Kidney tubule cell (primary cell): ENCODE measurements around the gene RGSL1.
A peak's percentile ranks its signal among the peaks of the same experiment; 100 is the strongest.
"Not testable (repeated sequence)": the region's sequence is repeated elsewhere in the genome, so short reads cannot be mapped to it uniquely, and the experiment has no call there.

Experiments used
- DNase-seq: peaks from one replicate; pipeline ENCODE4 v3.0.0-alpha.2; 2018; ENCODE audit warnings: low spot score

The RGSL1 gene

DNA sequence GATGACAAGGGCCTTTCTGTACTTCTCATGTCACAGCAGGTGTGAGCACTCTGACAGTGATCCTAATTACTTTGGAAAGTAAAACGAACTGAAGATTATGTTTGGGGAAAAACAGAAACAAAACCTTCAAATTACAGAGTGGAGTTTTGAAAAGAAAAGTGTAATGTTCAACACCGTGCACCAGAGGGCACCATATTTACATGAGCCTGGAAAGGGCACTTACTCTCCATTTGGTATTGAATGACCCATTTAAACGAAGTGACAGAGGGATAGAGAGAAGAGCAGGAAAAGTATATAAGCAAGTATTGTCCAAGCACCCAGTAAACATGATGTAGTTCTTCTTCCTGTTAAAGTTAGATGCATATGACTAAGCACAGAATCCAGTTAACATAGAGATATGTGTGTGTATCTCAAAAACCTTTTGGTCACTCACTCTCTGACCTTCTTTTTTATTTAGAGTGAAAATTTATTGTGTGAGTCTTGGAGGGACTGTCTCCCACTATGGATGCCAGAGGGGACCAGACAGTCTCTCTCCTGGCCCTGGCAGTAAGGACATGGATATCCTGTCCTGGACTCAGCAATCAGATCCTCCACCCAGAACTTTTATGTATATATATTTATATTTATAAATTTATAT lies 3.8 kb upstream of the RGSL1 start:
- peak; percentile 65 for DNase-seq

DNA sequence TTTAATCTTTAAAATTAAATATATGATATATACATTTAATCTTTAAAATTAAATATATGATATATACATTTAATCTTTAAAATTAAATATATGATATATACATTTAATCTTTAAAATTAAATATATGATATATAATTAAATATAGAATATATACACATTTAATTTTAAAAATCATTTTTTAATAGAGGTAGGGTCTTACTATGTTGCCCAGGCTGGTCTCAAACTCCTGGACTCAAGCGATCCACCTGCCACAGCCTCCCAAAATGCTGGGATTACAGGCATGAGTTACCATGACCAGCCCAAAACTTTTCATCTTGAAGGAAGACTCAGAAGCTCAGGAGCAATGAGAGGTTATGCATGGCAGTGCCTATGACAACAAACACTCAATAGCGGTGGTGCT lies 2.8 kb upstream of the RGSL1 start:
- not testable (repeated sequence) for DNase-seq

DNA sequence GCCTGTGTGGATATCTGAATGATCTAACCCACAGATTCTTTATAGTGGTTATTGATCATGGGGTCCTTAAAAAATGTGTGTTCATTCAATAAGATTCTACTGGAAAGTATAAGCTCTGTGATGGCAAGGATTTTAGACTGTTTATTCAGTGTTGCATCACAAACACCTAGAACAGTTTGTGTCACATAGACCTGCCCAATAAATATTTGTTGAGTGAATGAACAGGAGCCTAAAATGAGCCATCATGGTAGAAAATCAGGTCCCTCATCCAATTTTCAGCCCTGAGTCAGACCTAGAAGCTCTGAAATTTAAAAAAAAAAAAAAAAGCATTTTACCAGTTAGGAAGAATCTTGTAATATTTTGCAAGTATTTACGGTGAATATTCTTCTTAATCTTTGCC lies 2.3 kb upstream of the RGSL1 start:
- no peak for DNase-seq

DNA sequence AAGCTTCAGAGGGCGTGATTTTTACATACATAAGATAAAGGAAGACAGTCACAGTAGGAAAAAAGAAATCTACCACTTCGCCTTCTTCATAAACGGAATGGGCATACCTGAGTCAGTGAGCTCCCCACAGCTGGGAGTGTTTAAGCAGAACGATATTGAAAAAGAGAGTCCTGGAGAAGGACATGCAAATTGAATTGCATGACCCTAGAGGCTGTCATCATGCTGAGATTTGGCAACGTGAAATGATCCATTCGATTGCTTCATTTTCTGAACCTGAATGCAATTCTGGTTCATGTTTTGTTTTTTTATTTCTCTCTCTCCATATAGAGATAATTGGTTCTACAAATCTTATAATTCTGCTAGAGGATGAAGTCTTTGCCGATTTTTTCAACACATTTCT lies 3.7 kb downstream of the RGSL1 start:
- no peak for DNase-seq

DNA sequence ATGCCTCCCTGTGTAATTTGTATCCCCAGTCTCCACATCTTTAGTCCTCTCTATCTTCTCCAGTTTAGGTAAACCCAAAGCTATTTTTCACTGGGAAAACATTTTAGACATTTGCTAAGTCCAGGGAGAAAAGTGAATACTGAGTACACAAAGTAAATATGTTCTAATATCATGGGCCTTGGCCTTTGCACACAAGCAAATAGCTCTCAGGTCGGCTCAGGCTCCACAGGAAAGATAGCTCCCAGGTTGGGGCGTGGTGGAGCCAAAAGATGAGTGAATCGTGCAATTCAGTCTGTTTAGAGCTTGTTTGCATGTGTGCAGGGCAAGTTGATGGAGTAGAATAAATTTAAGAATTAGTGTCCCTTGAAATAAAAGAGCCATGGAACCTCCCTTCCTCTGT lies 7.9 kb downstream of the RGSL1 start:
- DNase-seq, result no peak

DNA sequence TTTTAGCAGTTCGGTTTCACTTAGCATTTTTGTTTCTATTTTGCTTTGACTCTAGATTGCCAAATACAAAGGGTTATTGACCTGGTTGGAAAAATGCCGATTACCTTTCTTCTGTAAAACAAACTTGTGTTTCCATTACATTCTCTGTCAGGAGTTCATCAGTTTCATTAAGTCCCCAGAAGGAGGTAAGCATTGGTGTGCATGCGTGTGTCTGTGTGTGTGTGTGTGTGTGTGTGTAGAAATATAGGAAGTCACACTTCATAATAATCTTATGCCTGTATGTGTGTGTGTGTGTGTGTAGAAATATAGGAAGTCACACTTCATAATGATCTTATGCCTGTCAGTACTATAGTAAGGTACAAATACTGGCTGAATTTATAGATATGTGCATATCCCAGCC lies 10.0 kb downstream of the RGSL1 start:
- DNase-seq, result no peak

DNA sequence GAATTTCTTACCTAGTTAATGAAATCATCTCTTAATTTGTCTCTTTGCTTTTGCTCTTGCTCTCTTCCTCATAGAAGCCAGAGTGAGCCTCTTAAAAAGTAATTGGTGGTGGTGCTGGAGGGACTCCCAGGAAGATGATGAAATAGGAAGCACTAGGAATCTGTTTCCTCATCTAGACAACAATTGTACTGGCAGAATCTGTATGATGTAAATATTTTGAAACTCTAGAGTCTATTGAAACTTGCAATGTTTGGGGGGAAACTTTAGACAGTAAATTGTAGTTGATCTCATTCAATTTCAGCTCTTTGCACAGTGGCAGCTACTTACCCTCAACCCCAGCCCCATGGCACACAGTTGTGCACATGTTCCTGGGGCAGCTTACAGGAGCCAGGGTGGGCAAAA lies 10.6 kb downstream of the RGSL1 start:
- no peak for DNase-seq

DNA sequence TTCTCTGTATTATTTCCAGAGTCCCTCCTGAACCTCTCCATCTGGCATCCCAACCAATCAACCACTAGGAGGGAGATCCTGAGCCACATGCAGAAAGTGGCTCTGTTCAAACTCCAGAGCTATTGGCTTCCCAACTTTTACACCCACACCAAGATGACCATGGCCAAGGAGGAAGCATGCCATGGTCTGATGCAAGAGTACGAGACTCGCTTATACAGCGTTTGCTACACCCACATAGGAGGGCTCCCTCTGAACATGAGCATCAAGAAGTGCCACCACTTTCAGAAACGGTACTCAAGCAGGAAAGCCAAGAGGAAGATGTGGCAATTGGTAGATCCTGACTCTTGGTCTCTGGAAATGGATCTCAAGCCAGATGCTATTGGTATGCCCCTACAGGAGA lies 23.6 kb downstream of the RGSL1 start:
- DNase-seq, result no peak

DNA sequence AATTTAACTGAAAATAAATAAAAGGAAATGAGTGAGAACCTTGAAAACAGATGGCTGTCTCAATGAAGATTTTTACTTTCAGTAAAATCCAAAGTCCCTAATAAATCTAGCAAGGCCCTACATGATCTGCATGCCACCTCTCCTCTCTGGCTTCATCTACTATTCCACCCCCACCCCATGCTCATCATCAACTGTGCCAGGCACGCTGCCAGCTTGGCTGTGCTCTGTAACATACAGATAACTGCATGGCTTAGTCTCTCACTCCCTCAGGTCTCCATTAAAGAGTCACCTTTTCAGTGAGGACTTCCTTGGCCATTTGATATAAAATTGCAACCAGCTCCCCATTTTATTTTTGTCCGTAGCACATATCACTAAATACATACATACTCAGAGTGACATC lies 26.7 kb downstream of the RGSL1 start:
- no peak for DNase-seq

DNA sequence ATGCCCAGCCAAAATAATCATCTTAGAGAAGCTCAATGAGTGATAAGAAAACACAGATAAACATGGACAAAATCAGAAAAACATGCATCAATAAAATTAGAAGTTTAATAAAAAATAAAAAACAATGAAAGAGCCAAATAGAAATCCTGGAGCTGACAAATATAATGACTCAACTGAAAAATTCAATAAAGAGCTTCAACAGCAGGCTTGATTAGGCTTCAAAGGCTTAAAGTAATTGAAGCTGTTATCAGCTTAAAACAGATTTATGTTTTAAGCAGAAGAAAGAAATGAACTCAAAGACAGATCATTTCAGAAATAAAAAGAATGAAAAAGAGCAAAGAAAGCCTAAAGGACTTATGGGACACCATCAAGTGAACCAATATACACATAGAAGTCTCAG lies 28.3 kb downstream of the RGSL1 start:
- DNase-seq, result no peak

DNA sequence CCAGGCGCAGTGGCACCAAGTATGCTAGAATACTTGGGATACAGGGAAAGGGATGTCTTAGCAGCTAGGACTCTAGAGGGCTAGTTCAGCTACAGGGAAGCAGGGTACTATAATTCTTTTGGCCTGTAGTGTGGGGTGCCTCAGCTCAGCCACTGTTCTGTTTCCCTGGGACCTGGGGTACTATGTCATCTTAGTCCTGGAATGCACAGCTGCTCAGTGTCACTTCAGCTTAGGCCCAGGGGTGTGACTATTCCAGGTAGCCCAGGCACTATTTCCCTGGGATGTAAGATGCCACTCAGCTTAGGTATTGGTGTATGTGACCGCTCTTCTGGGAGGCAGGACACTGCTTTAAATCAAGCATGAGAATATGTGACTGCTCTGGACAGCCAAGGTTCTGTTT lies 34.1 kb downstream of the RGSL1 start:
- no peak for DNase-seq

DNA sequence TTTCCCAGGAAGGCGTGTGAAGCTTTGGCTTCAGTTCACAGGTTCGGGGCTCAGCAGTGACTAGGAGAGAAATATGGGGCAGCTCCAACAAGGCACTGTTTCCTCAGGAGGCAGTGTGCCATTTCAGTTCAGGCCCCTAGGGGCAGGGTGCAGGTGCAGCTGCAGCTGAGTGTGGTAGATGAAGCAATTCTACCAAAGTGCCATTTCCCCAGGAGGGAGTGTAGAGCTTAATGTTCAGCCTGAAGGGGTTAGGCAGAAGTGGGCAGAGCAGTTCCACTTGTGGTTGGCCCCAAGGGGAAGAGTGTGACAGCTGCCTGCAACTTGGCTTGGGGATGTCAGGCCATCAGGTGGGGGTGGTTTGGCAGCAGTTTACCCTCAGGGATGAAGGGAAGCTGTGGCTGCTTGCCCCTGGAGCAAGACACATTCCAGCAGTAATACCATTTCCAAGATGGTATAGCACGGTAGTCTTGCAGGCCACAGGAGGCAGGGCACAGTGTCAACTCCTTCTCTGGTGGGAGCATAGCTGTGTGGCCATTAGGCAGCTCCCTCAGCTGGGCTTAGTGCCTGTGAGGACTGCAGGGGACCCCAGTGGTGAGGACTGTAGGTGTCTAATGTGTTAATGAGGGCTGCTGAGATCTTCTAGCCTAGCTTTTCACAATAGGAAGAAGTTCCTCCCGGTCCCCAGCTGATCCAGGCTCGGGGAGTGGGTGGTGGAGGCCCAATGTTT lies 34.7 kb downstream of the RGSL1 start:
- DNase-seq, result no peak

DNA sequence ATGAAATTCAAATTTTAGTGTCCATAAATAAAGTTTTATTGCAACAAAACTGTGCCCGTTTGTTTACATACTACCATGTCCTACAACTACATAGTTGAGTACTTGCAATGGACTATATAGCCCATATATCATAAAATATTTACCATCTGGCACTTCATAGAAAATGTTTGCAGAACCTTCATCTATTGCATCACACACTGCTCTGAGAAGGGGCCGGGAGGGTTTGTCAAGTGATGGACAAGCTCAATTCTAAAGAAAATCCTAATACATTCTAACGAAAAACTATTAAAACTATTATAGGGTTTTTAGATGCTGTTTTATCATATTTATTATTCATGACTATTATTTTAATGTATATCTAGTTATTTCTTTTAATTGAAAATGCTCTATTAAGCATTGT lies 35.9 kb downstream of the RGSL1 start:
- DNase-seq, result no peak

DNA sequence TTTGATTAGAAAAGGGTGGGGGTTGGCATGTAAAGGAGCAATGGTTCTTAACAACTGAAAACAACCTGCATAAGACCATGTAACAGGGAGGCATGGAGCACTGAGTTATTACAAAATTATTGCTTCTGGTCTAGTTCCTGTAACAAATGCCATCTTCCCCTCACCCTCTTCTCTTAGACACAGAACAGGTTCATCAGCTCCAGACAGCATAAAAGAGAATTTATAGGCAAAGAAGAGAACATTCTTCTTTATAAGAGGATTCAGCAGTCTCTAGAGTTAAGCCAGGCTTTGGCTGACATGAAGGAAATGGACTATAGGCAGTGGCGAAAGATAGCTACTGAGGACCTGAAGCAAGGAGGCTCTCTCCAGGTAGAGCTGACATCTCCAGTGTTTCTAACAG lies 38.9 kb downstream of the RGSL1 start:
- no peak for DNase-seq

DNA sequence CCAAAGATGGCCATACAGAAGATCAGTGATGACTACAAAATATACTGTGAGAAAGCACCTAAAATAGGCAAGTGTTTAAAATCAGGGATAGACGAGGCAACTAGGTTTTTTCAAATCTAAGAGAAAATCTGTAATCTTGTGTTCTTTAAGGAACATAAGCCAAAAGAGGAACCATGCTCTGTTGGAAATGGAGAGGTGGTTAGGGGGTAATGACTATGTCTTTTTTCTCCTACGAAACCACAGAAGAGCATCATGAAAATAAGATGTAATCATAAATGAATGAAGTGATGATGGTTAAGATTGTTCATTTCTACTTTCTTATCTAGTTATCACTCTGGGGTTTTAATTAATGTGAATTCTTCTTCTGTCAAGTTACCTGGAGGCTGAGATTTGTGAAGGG lies 43.1 kb downstream of the RGSL1 start:
- DNase-seq, result no peak

DNA sequence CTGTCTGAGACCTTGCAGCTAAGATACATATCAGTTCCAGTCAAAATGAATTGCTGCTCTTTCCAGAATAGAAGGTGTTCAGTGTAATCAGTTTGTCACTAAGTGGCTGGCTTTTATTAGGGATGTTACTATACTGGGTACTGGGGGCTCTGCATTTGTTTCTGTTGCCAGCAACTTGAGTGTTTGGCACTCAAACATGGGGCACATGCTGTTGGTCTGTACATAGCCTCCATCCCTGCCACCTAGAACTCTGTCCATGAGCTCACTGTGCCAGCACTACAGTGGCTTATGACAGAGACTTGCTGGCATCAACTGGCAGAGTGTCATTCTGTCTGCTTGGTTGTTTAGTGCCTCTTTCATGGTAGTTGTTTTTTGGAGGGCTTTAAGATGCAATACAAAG lies 45.1 kb downstream of the RGSL1 start:
- no peak for DNase-seq

DNA sequence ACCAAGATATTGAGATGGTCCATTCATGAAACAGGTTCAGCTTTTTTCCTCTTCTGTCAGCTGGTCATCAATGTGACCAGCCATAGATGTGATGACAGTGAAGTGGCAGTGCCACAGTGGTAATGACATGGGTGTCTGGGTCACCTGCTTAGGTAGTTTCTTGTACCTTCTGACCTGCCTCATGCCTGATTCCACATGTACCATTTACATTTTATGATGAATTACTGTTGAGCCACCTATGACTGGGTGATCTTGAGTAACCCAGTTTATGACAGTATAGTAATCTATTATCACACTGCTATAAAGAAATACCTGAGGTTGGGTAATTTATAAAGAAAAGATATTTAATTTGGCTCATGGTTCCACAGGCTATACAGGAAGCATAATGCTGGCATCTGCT lies 45.7 kb downstream of the RGSL1 start:
- no peak for DNase-seq

DNA sequence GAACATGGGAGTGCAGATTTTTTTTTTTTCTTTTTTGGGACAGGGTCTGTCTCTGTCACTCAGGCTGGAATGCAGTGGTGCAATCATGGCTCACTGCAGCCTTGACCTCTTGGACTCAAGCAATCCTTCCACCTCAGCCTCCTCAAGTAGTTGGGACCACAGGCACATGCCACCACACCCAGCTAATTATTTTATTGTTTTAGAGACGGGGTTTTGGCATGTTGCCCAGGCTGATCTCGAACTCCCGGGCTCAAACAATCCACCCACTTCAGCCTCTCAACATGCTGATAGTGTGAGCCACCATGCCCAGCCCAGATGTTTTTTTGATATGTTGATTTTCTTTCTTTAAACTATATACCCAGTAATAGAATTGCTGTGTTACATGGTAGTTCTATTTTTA lies 57.7 kb downstream of the RGSL1 start:
- no peak for DNase-seq

DNA sequence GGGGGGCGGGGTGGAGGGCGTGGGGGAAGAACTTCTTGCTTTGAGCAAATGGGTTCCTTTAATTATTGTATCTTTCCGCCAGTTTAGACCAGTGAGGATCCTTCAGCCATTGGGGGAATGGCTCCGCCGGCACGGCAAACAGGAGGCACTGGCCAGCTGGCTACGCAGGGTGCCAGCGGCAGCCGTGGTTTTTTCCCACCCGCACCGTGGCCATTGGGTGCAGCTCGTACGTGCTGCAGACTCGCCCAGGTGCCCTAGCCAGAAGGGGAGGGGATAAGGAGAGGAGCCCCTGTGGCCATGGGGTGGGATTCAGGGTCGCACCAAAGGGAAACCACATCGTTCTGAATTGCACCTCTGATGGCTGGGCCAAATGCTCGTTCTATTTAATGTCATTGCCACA lies 65.6 kb downstream of the RGSL1 start:
- DNase-seq, result no peak

DNA sequence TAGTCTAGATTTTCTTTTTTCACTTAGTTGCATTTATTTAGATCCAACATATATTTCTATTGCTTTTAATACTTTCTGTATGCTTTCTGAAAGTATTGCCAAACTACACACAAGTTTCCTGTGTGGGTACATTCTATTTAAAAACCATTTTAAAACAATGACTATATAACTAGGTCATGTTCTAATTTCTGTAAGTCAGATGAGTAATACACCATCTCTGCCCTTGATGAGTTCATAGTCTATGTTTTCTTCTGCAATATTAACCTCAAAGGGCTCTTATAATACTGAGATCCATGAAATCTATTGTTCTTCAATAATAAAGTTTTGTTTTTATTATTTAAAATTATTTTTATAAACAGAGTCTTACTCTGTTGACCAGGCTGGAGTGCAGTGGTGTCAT lies 70.8 kb downstream of the RGSL1 start:
- no peak for DNase-seq

DNA sequence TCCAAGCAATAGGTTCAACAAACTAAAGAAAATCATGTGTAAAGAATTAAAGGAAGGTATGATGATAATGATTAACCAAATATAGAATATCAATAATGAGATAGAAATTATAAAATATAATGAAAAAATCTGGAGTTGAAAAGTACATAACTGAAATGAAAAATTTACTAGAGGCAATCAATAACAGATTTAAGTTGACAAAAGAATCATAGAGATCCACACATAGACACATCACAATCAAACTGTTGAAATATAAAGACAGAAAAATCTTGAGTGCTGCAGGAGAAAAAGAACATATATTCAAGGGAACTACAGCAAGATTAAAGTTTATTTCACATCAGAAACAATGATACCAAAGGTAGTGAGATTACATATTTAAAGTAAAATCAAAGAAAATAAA lies 75.4 kb downstream of the RGSL1 start:
- DNase-seq, result no peak

DNA sequence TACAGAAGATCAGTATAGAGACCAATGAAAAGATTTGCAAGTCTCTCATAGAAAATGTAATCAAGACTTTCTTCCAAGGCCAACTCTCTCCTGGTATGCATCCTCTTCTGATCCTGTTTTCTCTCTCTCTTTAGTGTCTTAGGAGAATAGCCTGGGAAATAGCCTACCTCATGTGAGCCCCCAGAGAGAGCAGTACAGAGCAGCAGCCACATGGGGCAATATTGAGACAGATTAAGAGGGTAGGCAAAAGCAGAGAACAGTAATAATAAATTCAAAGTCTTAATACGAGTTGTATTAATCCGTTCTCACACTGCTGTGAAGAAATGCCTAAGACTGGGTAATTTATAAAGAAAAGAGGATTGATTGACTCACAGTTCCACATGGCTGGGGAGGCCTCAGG lies 77.7 kb downstream of the RGSL1 start:
- DNase-seq, result no peak

DNA sequence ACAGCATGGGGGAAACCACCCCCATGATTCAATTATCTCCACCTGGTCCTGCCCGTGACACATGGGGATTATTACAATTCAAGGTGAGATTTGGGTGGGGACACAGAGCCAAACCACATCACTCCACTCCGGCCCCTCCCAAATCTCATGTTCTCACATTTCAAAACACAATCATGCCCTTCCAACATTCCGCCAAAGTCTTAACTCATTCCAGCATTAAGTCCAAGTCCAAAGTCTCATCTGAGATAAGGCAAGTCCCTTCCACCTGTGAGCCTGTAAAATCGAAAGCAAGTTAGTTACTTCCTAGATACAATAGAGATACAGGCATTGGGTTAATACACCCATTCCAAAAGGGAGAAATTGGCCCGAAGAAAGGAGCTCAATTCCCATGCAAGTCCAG lies 78.3 kb downstream of the RGSL1 start:
- DNase-seq, result not testable (repeated sequence)

DNA sequence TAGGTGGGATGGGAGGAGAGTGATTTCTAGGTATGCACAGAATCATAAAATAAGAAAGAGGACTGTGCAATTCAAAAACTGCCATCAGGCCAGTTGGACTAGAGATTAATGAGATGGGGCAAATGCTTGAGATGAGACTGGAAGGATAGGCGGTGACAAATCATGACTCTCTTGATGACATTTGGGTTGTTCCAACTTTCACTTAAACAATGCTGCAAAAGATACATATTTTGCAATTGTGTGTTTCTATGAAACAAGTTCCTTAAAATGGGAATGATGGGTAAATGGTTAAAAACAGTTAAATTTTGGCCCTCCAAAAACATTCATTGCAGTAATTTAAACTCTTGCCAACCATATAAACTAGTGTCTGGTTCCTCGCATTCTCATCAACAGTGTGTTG lies 84.0 kb downstream of the RGSL1 start:
- DNase-seq, result no peak
